Hematopoietic multipotent progenitor cell treated with erythropoietin and hydrocortisone succinate and interleukin-3 and kit ligand, for 15 days (in vitro differentiated cells): Measurements from ENCODE around the gene ZNF521.
"Not testable (repeated sequence)": the region's sequence is repeated elsewhere in the genome, so short reads cannot be mapped to it uniquely, and the experiment has no call there.

Source experiments
- DNase-seq: peaks from one replicate; pipeline ENCODE4 v3.0.0-alpha.2; 2015; ENCODE audit warnings: low spot score

ZNF521 gene

GRCh38 chr18:25289001-25289631 lies 62.9 kb downstream of the ZNF521 start:
- DNase-seq: no peak

GRCh38 chr18:25288340-25288938 lies 63.5 kb downstream of the ZNF521 start:
- no peak for DNase-seq

GRCh38 chr18:25287106-25287505 lies 64.9 kb downstream of the ZNF521 start:
- DNase-seq: no peak

GRCh38 chr18:25284861-25285550 lies 67.0 kb downstream of the ZNF521 start:
- DNase-seq: no peak

GRCh38 chr18:25284281-25284680 lies 67.7 kb downstream of the ZNF521 start:
- no peak for DNase-seq

- no peak for DNase-seq
Observed at GRCh38 chr18:25283781-25284180, 68.2 kb downstream of the ZNF521 start.

- DNase-seq: no peak
Observed at GRCh38 chr18:25282896-25283703, 68.9 kb downstream of the ZNF521 start.

GRCh38 chr18:25282282-25282681 lies 69.7 kb downstream of the ZNF521 start:
- DNase-seq: no peak

- DNase-seq: no peak
Observed at GRCh38 chr18:25281556-25281955, 70.4 kb downstream of the ZNF521 start.

GRCh38 chr18:25279961-25280360 lies 72.0 kb downstream of the ZNF521 start:
- no peak for DNase-seq

- no peak for DNase-seq
Observed at GRCh38 chr18:25279556-25279955, 72.4 kb downstream of the ZNF521 start.

- DNase-seq: no peak
Observed at GRCh38 chr18:25279133-25279532, 72.8 kb downstream of the ZNF521 start.

GRCh38 chr18:25278394-25278793 lies 73.6 kb downstream of the ZNF521 start:
- DNase-seq: peak; percentile 60

- DNase-seq: no peak
Observed at GRCh38 chr18:25275412-25276001, 76.5 kb downstream of the ZNF521 start.

- no peak for DNase-seq
Observed at GRCh38 chr18:25274926-25275325, 77.0 kb downstream of the ZNF521 start.

GRCh38 chr18:25266931-25267527 lies 84.9 kb downstream of the ZNF521 start:
- not testable (repeated sequence) for DNase-seq

- DNase-seq: no peak
Observed at GRCh38 chr18:25262920-25263319, 89.0 kb downstream of the ZNF521 start.

- DNase-seq: no peak
Observed at GRCh38 chr18:25261768-25262167, 90.2 kb downstream of the ZNF521 start.

- DNase-seq: no peak
Observed at GRCh38 chr18:25256439-25256838, 95.5 kb downstream of the ZNF521 start.

GRCh38 chr18:25253779-25254178 lies 98.2 kb downstream of the ZNF521 start:
- no peak for DNase-seq

- DNase-seq: no peak
Observed at GRCh38 chr18:25253136-25253535, 98.8 kb downstream of the ZNF521 start.

- no peak for DNase-seq
Observed at GRCh38 chr18:25251068-25251467, 100.9 kb downstream of the ZNF521 start.
